Mesothelial cell of epicardium (in vitro differentiated cells): ENCODE results near the gene AHSG. TPM values are rescaled to one million over a fixed set of nuclear protein-coding genes. Genes with fewer than 3 reads are reported as not detected.
A peak's percentile ranks its signal among the peaks of the same experiment; 100 is the strongest.

Experiments
- DNase-seq, 2 experiments: peaks; one replicate each; pipeline ENCODE4 v3.0.0; 2021; ENCODE audit warnings: low spot score in 2 of 2; ENCODE audit not compliant: unreplicated experiment in 2 of 2
- H3K27ac Mint-ChIP-seq: 2 replicates; pipeline ENCODE4 v1.8.0; 2021; ENCODE audit warnings: mixed read lengths
- H3K27me3 Mint-ChIP-seq: 2 replicates; pipeline ENCODE4 v1.8.0; 2021; ENCODE audit warnings: low read depth, mixed read lengths
- H3K36me3 Mint-ChIP-seq: 2 replicates; pipeline ENCODE4 v1.8.0; 2021; ENCODE audit warnings: mixed read lengths
- H3K4me1 Mint-ChIP-seq: 2 replicates; pipeline ENCODE4 v1.8.0; 2021; ENCODE audit warnings: mixed read lengths
- H3K4me3 Mint-ChIP-seq: 2 replicates; pipeline ENCODE4 v1.8.0; 2021; ENCODE audit warnings: mild to moderate bottlenecking, moderate library complexity, mixed read lengths
- H3K9me3 Mint-ChIP-seq: 2 replicates; pipeline ENCODE4 v1.8.0; 2021; ENCODE audit warnings: mixed read lengths
- total RNA-seq: library from RNA; stranded (reverse); gene quantifications from 3 replicates; pipeline ENCODE4 v1.2.1, GENCODE V29; 2021
- TF ChIP-seq, protein P1 (sequence below): fragments of 200-600 bp; sonication (generic); IDR thresholded peaks from one replicate; pipeline ENCODE4 v1.5.0; 2021; ENCODE audit warnings: antibody characterized with exemption; ENCODE audit not compliant: unreplicated experiment

Gene AHSG
- total RNA-seq, 1 donor from 2014 or later: not detected

DNA sequence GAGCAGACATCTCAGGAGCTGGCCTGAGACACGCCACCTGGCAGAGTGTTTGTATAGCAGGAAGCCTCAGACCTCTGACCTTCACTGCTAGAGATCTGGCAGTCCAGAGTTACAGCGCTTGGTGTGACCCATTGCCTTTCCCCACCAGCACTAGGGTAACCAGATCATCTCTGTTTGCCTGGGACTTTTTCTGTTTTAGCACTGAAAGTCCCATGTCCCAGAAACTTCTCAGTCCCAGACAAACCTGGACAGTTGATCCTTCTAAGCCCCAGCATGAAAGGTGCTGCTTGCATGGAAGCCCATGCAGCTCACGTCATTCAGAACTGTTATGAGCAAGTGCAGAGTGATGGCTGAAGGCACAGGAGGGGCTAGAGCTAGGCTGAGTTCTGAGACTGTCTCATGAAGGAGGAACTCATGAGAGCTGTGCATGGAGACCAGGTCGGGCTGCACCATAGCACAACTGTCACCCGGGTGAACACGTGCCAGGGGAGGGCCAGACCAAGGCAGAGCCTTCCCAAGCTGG lies 18.2 kb upstream of the AHSG start:
- Mint-ChIP-seq H3K27ac (no peak overlapping the region), H3K4me1 (peaks cover 8% of the 10 kb centered on the region), H3K36me3 (no peaks in the 10 kb centered on the region), H3K4me3 (no peak overlapping the region), H3K27me3 (no peaks in the 10 kb centered on the region), H3K9me3 (no peaks in the 10 kb centered on the region)
- TF ChIP-seq, protein P1, sequence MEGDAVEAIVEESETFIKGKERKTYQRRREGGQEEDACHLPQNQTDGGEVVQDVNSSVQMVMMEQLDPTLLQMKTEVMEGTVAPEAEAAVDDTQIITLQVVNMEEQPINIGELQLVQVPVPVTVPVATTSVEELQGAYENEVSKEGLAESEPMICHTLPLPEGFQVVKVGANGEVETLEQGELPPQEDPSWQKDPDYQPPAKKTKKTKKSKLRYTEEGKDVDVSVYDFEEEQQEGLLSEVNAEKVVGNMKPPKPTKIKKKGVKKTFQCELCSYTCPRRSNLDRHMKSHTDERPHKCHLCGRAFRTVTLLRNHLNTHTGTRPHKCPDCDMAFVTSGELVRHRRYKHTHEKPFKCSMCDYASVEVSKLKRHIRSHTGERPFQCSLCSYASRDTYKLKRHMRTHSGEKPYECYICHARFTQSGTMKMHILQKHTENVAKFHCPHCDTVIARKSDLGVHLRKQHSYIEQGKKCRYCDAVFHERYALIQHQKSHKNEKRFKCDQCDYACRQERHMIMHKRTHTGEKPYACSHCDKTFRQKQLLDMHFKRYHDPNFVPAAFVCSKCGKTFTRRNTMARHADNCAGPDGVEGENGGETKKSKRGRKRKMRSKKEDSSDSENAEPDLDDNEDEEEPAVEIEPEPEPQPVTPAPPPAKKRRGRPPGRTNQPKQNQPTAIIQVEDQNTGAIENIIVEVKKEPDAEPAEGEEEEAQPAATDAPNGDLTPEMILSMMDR: no peak
- DNase-seq: no peak

DNA sequence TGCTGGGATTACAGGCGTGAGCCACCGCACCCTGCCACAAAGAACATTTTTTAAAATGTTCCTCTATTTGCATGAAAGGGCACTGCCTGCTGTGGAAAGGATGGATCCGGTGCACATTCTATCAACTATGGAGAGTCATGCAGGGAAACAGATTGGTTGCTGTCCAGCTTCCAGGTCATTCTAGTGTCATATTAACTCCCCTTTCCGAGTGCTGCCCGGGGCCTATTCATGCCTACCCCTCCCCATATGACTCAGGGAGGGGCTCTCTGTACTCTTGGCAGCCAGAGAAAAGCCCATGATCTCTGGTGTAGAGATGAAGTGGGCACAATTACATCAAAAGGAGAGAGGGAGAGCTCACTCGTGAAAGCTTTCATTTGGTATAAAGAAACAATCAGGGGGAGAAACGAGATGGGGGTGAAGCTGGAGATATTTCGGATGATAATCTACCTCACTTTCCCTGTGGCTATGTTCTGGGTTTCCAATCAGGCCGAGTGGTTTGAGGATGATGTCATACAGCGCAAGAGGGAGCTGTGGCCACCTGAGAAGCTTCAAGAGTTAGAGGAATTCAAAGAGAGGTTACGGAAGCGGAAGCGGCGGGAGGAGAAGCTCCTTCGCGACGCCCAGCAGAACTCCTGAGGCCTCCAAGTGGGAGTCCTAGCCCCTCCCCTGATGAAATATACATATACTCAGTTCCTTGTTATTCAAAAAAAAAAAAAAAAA lies 16.1 kb upstream of the AHSG start:
- H3K27ac Mint-ChIP-seq: peak overlapping the region; percentile 86
- H3K4me1 Mint-ChIP-seq: peaks cover 8% of the 10 kb centered on the region
- no peaks in the 10 kb centered on the region for H3K9me3 Mint-ChIP-seq
- no peaks in the 10 kb centered on the region for H3K36me3 Mint-ChIP-seq
- H3K27me3 Mint-ChIP-seq: no peaks in the 10 kb centered on the region
- TF ChIP-seq, protein P1: no peak
- H3K4me3 Mint-ChIP-seq: peak overlapping the region; percentile 58
- DNase-seq: no peak

DNA sequence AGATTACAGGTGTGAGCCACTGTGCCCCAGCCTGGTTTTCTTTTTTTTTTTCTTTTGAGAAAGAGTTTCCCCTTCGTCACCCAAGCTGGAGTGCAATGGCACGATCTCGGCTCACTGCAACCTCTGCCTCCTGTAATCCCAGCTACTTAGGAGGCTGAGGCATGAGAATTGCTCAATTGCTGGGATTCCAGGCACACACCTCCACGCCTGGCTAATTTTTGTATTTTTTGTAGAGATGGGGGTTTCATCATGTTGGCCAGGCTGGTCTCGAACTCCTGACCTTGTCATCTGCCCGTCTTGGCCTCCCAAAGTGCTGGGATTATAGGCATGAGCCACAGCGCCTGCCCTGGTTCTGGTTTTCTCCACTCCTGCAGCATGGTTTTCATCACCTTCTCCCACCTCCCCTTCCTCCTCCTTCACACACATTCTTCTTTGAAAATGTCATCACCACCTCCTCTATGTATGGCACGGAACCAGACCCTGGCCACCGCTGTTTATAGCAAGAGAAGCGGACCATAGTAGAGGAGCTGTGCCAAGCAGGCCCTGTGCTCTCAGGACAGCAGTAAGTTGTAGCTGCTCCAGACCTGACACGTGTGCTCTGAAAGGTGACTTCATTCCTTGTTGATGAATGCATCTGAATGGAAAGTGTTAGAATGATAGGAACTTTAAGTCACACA lies 14.6 kb upstream of the AHSG start:
- no peaks in the 10 kb centered on the region for H3K9me3 Mint-ChIP-seq
- TF ChIP-seq, protein P1: no peak
- H3K27ac Mint-ChIP-seq: peak overlapping the region; percentile 48
- H3K4me3 Mint-ChIP-seq: no peak overlapping the region
- no peak for DNase-seq
- H3K4me1 Mint-ChIP-seq: peaks cover 8% of the 10 kb centered on the region
- H3K36me3 Mint-ChIP-seq: no peaks in the 10 kb centered on the region
- no peaks in the 10 kb centered on the region for H3K27me3 Mint-ChIP-seq

DNA sequence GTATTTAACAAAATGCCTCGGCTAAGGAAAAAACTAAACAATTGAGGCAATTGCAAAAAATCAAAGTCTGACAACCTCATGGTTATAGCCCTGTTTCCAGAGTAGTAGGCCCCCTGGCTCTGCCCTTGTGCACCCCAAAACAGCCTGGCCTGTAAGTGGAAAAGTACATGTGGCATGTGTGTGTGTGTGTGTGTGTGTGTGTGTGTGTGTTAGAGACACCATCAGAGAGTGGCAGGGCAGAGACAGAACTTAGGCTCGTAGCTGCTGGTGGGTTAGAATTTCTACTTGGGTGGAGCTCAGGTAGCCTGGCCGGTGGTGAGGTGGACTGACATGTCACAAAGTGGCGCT lies 14.1 kb upstream of the AHSG start:
- Mint-ChIP-seq H3K36me3 (no peaks in the 10 kb centered on the region), H3K9me3 (no peaks in the 10 kb centered on the region), H3K27me3 (no peaks in the 10 kb centered on the region), H3K4me3 (no peak overlapping the region), H3K27ac (no peak overlapping the region), H3K4me1 (peaks cover 8% of the 10 kb centered on the region)
- no peak for DNase-seq
- TF ChIP-seq, protein P1: no peak

DNA sequence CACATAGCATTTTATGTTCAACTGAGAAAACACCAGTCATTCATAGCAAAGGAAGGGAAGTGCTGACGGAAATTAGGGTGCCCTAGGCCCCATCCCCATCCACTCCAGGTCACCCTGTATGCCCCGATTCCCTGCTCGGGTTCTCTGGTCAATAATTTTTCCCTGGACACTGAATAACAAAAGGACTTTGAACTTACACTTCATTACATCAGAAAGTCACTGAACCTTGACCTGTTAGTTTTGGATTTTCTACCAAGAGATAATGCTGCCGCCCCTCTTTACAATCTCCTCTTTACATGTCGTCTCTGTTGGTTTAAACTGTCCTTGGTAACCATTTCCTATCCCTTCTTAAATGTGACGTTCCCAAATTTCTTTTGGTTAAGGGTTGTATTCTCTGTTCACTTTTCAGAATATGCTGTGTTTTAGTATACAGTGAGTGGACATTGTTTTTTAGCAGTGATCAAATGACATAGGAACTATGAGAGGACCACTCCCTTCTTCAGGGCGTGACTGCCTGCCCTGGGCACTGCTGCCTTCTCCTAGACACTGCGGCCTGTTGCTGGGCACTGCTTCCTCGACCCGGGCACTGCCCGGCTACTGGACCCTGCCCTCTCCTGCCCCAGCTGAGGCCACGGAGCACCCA lies 13.6 kb upstream of the AHSG start:
- no peaks in the 10 kb centered on the region for H3K9me3 Mint-ChIP-seq
- no peaks in the 10 kb centered on the region for H3K27me3 Mint-ChIP-seq
- no peak overlapping the region for H3K27ac Mint-ChIP-seq
- TF ChIP-seq, protein P1: no peak
- H3K4me1 Mint-ChIP-seq: peaks cover 8% of the 10 kb centered on the region
- H3K36me3 Mint-ChIP-seq: no peaks in the 10 kb centered on the region
- DNase-seq: no peak
- H3K4me3 Mint-ChIP-seq: no peak overlapping the region
